Measurements from ENCODE around the gene LHX3.

DNA sequence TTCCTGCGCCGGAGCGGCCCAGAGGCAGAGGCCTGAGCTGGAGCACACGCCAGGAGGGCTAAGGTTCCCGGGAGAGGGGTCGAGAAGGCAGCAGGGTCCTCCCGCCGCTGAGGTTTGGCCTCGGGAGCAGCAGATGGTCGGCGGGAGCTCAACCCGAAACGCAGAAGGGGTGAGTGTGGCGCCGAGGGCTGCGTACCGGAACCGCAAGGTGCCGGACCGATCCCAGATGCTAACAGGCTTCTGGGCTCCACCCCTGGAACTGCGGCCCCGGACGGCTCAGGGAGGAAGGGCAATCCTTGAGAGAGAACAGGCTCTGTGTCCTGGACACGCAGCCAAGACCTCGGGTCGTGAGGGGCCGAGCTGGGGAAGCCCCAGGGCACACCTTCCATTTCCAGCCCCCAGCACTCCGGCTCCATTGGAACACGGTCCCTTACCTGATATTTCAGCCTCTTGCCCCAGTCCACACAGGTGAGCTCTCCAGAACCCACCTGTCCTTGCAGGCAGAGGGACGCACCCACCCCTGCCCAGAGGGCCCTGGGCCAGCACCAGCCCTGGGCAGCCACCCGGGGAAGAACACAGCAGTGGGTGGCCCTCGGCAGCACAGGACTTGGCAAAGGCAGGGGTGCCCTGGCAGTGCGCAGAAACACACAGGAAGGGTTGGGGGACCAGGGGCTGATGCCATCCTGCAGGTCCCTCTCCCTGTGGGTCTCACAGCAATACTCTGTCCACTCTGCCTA lies 1.4 kb downstream of the LHX3 start:
- TF ChIP-seq, protein P1, sequence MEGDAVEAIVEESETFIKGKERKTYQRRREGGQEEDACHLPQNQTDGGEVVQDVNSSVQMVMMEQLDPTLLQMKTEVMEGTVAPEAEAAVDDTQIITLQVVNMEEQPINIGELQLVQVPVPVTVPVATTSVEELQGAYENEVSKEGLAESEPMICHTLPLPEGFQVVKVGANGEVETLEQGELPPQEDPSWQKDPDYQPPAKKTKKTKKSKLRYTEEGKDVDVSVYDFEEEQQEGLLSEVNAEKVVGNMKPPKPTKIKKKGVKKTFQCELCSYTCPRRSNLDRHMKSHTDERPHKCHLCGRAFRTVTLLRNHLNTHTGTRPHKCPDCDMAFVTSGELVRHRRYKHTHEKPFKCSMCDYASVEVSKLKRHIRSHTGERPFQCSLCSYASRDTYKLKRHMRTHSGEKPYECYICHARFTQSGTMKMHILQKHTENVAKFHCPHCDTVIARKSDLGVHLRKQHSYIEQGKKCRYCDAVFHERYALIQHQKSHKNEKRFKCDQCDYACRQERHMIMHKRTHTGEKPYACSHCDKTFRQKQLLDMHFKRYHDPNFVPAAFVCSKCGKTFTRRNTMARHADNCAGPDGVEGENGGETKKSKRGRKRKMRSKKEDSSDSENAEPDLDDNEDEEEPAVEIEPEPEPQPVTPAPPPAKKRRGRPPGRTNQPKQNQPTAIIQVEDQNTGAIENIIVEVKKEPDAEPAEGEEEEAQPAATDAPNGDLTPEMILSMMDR (conservative IDR thresholded peaks at IDR 0.05; ENCODE audit: low read depth, low read length), result no peak
- TF ChIP-seq, protein P2, sequence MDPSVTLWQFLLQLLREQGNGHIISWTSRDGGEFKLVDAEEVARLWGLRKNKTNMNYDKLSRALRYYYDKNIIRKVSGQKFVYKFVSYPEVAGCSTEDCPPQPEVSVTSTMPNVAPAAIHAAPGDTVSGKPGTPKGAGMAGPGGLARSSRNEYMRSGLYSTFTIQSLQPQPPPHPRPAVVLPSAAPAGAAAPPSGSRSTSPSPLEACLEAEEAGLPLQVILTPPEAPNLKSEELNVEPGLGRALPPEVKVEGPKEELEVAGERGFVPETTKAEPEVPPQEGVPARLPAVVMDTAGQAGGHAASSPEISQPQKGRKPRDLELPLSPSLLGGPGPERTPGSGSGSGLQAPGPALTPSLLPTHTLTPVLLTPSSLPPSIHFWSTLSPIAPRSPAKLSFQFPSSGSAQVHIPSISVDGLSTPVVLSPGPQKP (IDR thresholded peaks at IDR 0.05; ENCODE audit: borderline replicate concordance, low read depth, low read length), result no peak
- TF ChIP-seq BHLHE40 (IDR thresholded peaks at IDR 0.05; ENCODE audit: low read depth, low read length), result no peak
- no peak for TF ChIP-seq POLR2A (IDR thresholded peaks at IDR 0.05; ENCODE audit: low read depth, low read length)
- TF ChIP-seq RFX5 (IDR thresholded peaks at IDR 0.05; ENCODE audit: low read depth, low read length), result no peak

All from IMR-90 (cell line).